NCI-H2171 (cell line): ENCODE measurements around the gene MAGI2.

Experiments used
- DNase-seq: peaks from one replicate; lab custom pipeline; 2025; lab: John Stamatoyannopoulos, UW

The MAGI2 gene

DNA sequence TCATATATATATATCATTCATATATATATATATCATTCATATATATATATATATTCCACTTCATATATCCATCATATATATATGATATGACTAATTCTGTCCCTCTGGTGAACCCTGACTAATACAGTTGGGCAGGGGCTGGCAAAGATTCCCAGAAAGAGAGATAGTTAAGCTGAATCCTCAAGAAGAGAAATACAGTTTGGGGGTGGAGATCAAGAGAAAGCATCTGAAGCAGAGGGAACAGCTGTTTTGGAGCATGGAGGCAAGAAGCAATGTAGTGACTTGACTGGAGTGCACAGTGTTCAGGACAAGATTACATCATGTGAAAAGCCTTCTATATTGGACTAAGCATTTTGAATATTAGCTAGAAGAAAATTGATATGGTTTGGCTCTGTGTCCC lies 540.7 kb downstream of the MAGI2 start:
- no peak for DNase-seq

DNA sequence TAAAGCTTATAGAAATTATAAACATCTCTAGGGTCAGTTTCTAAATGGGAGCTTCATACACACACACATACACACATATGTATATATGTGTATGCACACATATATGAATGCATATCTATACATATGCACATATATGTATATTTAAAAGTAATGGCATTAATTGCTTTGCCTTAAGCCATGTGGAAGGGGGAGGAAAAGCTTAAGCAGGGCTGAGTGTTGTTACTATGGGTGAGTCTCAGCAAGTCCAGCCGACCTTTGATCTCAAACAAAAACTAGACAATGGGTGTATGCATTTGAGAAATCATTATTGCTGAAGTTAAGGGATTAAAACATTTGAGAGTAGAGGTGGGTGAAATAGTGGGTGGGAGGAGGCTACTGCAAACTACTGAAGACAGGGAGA lies 546.7 kb downstream of the MAGI2 start:
- no peak for DNase-seq

DNA sequence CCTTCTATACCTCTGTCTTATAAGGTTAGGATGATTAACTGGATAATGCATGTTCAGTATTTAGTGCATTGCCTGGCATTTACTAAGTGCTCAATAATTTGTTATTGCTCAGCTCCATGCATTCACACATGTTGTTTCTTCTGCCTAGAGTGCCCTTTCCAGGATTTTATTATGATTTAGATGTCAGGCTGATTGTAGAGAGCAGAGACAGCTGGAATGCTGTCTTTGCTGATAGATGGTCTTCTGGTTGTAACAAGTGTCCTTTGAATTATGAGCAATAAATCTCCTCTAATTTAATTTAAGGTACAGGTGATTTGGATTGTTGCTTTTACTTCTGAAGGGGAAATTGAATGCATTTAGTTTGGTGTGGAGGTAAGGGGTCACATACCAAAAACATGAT lies 548.0 kb downstream of the MAGI2 start:
- DNase-seq, result no peak

DNA sequence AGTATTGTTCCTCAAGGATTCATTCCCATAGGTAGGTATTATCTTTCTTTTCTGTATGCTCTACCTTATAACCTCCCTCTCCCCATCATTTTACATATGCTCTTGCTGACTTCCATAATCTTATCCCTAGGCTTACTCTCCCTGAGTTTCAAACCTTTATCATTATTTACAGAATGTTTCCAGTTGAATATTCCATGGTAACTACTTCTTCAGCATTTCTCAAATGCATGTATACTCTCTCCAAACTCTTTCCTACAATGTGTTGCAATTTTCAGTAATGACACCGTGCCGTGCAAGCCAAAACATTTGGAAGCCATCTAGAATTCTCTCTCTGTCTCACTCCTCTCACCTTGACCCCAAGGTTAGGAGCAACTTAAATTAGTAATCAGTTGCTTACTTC lies 548.5 kb downstream of the MAGI2 start:
- DNase-seq, result no peak

DNA sequence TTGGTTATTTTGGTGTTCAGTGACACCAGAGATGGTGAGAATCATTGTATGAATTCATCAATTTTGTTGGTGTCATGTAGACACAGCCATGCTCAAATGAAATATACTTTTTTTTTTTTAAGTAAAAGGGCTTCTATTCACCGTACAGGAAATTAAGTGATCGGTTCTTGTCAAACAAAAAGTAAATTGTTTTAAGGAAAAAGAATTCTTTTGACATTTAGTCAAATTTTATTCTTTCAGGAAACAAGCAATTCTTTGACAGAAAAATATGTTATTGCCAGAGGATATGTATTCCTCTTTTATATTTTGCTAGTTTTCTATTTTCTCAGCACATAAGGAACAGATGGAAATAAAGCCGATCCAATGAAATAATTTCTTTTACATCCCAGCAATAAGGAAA lies 551.9 kb downstream of the MAGI2 start:
- DNase-seq, result no peak

DNA sequence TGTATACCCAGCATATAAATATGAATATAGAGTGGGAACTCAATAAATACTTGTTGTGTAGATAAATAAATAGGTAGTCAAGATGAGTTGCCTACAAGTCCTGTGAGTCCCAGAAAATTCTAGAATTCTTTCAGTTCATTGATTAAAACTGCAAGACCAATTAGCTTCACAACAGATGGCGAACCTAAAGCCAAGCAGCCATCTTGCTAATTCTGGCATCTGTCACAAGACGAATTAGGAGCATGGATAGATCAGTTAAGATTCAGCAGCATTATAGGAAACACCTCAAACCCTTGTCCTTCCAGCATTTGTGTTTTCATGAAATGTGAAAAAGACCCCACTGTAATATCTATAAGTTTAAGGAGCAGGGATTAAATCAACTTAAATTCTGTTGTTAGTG lies 552.7 kb downstream of the MAGI2 start:
- peak; percentile 79 for DNase-seq

DNA sequence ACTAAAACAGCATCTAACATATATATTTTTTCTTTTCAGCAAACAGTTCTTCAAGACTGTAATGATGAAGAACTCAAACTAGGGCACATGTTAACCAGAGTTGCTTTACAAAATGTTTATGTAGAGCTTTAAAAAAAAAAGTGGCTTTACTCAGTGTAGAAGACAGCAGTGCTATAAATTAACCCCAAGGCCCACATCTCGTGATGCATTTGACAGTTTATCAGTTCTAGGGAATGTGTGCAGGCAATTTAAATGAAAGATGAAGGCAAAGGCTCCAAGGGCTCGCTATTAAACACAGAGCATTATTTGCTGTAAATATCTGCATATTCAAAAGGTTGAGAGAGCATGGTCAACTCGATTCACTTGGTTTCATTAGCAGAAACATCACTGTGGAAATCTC lies 558.1 kb downstream of the MAGI2 start:
- no peak for DNase-seq

DNA sequence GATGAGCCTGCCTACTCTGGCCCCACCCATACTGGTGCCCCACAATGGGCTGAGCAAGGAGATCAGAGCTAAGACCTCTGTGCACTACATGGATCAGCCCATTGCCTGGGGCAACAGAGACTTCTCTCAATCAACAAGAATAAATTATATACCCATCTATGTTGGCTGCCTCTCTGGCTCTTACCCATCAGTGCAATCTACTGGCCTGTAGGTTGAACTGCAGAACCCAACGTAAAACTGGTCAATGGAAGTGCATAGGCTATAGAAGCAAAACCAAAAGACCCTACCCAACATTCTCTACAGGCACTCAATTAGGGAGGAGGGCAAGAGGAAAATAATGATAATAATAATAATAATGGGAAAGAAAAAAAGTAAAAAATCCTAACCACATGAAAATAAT lies 574.3 kb downstream of the MAGI2 start:
- DNase-seq, result no peak

DNA sequence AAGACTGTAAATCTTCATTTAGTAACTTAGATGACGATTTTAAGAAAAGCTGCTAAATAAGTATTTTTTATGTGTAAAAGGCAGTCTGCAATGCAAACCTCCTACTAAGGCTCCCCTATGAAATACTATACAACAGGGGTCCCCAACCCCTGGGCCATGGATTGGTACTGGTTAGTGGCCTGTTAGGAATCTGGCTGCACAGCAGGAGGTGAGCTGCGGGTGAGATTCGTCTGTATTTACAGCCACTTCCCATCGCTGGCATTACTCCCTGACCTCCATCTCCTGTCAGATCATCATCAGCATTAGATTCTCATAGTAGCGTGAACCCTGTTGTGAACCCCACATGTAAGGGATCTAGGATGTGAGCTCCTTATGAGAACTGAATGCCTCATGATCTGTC lies 580.4 kb downstream of the MAGI2 start:
- DNase-seq, result no peak

DNA sequence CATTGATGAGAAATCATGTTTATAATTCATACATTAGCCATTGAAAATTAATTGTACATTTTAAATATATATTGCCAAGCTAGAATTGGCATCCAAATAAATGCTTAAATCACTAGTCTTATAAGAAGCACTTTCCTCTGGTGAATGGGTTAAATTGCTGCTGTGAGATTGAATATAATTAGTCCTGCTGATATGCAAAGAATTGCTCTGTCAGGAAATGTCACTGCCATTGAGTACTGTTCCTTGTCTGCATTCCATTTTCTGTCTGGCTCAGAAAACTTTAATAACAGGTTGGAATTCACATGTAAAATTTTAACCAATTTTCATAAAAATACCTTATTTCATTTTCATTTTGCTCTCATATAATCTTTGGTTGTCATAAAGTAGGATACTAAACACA lies 589.1 kb downstream of the MAGI2 start:
- no peak for DNase-seq

DNA sequence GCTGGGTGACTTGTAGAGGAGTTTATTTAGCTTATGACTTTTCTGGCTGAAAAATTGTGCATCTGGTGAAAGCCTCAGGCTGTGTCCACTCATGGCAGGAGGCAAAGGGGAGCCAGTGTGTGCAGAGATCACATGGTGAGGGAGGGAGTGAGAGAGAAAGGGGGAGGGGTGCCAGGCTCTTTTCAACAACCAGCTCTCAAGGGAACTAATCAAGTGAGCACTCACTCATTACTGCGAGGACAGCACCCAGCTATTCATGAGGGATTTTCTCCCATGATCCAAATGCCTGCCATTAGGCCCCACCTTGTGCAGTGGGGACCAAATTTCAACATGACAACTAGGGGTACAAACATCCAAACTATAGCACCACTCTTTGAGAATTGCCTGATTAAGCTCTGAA lies 590.2 kb downstream of the MAGI2 start:
- DNase-seq, result no peak

DNA sequence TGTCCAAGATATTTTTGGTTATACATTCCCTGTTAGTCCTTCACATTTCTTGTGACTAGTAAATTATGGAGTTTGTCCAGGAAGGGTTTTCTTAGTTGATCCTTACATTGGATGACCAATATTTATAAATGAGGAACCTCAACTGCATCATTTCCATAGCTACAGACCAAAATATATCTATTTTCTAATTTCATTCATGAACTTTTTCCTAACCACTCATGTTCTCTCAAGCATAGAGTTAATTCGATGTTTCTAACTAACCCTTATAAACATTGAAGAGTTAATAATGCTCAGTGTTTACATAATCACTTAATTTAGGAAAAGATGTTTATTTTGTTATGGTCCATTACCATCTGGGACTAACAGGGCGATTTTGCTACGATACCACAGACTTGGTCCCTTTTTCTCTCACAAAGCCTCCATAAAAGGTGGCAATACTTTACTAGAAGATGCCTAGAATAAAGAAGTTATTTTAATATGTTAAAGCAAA lies 591.0 kb downstream of the MAGI2 start:
- DNase-seq, result no peak

DNA sequence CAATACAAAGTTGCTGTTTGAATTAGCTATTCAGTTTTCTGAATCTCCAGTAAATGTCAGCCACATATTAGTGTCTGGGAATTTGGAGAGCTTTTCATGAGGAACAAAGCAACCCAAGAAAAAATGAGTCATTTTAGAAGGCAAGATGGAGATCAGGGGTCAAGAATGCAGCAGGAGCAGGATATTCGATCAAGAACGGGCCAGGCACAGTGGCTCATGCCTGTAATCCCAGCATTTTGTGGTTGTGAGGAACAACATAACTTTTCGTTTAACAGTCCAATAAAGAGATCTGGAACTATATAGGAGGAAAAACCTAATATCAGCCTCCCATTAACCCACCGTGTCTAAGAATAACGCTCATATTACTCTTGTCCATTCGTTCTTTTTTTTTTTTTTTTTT lies 600.5 kb downstream of the MAGI2 start:
- no peak for DNase-seq

DNA sequence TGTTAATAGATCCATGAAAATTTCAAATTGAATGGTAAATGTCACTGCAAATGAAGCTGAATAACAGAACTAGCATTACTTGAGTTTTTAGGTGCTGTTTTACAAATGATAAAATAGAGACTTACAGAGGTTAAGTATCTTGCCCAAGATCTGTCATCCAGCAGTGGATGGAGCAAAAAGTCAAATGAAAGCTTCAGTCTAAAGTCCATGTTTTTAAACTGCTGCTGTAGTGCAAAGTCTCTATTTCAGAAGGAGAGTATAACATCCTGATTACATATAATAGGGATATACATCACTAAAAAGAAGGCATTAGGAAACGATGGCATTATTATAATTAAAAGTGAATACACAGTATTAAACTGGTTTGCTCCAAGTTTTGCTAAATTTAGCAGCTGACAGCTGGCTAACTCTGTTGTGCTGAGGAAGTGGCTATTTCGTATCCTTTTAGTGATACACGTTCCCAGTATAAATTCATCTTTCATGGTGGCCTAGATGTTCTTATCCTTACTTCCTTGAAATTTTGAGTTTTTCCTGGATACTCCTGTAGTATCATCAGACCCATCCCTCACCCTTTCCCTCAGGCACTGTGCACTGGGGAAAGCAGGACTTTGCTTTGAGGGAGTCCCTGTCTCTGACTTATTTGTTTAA lies 603.2 kb downstream of the MAGI2 start:
- no peak for DNase-seq

DNA sequence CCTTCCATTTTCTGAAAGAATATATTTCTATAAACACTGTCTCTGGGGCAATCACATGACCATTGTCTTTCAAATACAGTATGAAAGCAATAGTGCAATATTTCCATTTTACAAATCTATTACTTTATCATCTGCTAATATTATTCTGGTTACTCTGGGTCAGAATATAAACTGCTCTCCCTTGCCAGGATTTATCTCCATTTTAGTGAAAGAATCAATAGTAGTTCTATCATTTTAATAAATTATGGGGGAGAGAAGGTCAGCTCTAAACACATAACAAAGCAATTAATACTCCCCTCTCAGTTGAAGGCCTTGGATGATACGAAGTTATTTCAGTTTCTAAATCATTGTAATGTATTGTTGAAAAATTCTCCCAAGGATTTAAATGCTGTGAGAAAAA lies 608.3 kb downstream of the MAGI2 start:
- DNase-seq, result no peak

DNA sequence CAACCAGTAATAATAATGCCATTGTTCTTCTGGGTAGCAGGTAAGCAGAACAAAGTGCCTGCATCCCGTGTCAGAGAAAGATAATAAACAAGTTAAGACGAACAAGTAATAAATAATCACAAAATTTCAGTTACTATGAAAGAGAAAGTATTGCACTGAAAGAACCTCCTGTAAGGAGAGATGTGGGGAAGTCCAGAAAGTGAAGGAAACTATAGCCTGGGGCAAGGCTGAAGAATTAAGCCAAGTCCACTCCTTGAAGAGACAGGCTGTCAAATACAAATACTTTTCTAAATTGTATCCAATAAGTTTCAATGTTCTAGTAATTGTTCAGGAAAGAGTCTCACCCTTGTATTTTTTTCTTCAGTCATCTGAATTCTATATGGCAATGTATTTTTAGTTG lies 611.4 kb downstream of the MAGI2 start:
- no peak for DNase-seq

DNA sequence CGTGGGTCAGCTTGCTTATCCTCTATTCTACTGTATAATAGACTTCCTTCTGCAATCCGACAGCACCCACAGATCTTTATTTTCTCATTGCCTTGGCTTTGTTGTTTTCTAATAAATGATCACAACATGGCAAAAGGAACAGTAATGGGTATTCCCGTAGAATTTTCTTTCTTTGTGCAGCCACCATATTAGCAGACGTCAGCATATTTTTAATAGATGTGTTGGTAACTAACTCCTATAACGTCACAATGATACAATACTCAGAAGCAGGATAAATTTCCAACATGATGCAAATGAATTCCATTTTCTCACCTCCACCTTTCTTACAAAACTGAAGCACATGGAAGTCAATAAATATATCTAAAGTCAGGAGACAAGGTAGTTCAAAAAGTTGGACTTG lies 617.6 kb downstream of the MAGI2 start:
- DNase-seq, result no peak

DNA sequence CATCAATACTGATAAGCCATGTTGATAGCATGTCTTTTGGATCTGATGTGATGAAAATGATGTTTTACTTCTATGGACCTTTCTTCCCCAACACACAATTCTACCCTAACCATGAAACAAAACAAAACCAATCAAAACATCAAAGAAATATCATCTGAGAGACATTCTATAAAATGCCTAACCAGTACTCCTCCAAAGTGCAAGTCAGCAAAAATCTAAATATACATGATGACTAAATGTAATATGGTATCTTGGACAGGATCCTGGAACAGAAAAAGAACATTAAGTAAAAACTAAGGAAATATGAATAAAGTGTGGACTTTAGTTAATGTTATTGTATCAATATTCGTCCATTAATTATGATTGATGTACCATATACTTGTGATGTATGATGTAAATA lies 625.1 kb downstream of the MAGI2 start:
- no peak for DNase-seq

DNA sequence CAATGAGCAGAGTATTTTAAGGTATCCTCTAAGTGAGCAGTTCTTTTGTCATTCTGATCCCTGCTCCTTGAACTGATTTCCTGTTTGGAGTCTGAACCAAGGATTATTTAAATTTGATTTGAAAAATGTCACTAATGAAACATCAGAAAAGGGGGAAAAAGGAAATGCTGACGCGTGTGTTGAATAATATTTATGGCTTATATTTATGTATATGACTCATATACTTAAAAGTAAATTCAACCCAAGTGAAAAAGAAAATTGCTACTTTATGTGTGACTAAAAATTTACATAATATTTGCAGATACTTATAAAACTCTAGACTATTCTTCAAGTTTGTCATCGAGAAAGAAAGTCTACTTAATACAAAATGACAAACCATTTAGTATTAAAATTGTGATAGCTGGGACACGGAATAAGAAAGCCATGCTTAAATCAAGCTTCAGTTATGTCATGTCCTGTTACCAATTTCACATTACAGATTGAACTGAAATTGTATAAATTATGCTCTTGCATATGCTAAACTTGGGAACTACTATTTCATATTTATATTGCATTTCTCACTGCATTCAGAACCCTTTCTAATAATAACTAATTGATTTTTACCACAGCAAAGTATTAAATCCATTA lies 649.9 kb downstream of the MAGI2 start:
- no peak for DNase-seq

DNA sequence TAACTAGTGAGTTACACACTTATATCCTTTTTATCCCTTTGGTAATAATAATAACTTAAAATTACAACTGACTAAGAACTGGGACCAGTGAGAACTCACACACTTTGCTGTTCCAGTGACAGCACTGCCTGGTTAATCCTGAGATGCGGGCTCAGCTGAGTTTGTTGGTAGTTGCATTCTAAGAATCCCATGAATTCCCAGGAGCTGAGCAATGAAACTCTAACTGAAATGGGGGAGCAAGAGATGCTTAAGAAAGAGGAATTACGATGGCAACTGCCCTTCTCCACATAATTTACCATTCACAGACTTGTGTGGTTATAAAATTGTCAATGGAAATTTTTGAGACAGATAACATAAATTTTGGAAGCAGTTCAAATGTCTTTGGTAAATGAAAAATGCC lies 659.4 kb downstream of the MAGI2 start:
- DNase-seq, result no peak

DNA sequence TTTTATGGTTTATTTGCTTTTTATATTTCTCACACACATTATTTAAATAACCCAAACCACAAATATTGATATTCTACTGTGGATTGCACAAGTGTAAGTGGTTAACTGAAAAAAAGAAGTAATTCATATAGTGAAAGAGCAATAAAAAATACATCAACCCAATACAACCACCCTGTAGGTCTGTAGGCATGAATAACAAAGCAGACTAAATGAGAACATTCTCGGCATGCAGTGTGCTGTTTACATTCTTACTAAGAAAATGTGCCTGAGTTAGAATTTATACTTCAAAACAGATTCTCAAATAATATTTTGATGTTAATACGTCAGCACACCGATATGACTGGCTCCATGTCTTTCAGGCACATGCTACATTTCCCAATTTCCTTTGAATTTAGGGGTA lies 660.8 kb downstream of the MAGI2 start:
- DNase-seq, result no peak

DNA sequence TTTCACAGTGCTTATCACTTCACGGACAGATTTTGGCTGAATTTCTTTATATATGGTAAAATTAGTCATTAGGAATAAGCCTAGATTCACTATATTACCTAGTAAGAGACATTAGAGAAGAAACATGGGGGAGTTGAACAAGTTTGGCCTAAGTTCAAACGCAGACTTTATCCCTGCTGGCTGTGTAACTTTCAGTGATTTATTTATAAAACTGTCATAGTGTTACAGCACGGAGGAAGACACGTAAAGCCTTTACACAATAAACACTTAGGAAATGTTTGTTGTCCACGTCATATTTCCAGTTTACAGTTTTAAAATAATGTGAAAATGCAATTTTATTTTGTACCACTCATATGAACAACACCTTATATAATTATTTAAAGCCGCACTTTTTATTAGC lies 661.5 kb downstream of the MAGI2 start:
- no peak for DNase-seq

DNA sequence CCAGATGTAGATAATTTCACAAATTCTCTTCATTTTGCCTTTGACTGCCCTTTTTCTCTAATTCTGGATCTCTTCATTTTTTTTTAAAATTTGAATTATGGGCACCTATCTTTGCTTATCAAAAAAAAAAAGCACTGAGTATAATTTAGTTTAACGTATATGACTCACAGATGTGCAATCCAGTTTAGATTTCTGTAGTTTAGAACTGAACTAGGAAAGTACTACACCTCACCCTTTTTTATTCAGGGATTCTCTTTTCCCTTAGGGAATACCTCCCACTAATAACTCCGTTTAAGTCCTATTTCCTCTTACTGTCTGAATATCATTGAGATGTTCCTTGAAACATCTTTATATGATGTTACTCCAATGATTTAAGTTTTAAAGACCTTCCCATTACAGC lies 665.0 kb downstream of the MAGI2 start:
- DNase-seq, result no peak

DNA sequence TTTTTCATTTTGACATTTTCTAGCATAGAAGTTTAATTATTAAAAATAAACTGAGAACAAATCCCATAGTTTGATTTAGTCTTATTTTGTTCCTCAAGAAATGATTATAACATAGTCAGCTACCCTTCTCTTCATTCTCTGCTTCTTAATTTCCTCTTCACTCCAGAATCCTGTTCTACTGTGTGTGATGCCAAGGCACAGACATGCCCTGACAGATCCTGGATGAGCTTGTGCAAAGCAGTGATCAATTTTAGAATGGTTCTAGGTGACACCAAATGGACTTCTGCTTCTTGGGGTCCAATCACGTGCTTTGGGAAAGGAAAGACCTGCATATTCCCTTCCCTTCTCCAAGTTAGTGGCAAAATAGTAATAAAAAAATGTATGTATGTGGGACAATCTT lies 665.6 kb downstream of the MAGI2 start:
- DNase-seq, result no peak
